CD4-positive, alpha-beta T cell (primary cell): Measurements from ENCODE around the gene AQP9. TPM values are rescaled to one million over a fixed set of nuclear protein-coding genes. Genes with fewer than 3 reads are reported as not detected.

Experiments used
- ATAC-seq: fragments of 200-7000 bp; cut with Tn5 transposase; one replicate; pipeline ENCODE4 v1.10.0; 2022; ENCODE audit warnings: mild to moderate bottlenecking; ENCODE audit not compliant: poor library complexity
- CTCF ChIA-PET: fragments of 350-600 bp; sonication (Branson Sonifier 250); formaldehyde crosslinking; loops from one replicate; lab custom pipeline; 2021; ENCODE audit warnings: antibody characterized with exemption, inconsistent platforms; lab: Charles Lee
- POLR2A ChIA-PET: fragments of 350-600 bp; sonication (Branson Sonifier 250); formaldehyde crosslinking; loops from one replicate; lab custom pipeline; 2021; ENCODE audit warnings: antibody characterized with exemption, inconsistent platforms; lab: Charles Lee
- DNase-seq, 14 experiments: peaks; one replicate each; pipeline ENCODE4 v3.0.0-alpha.2; 2013 to 2020; ENCODE audit warnings: mixed read lengths in 2 of 14
- H3K27ac ChIP-seq, 2 donors: one replicate each; pipeline versions ENCODE4 v1.5.1 to v1.7.0; 2013; ENCODE audit warnings: low read length in 2 of 2, low read depth in 1 of 2, mild to moderate bottlenecking in 1 of 2
- H3K27me3 ChIP-seq, 2 experiments: 1 replicate in 1 of 2; 2 replicates in 1 of 2; pipeline versions ENCODE4 v1.6.1 to v1.7.0; 2013; ENCODE audit warnings: low read length in 2 of 2, control low read depth in 1 of 2, mild to moderate bottlenecking in 1 of 2, moderate library complexity in 1 of 2; ENCODE audit not compliant: insufficient read depth in 2 of 2, control insufficient read depth in 1 of 2
- H3K36me3 ChIP-seq: one replicate; pipeline ENCODE4 v1.6.1; 2013; ENCODE audit warnings: low read length, control low read depth; ENCODE audit not compliant: insufficient read depth
- H3K4me1 ChIP-seq: one replicate; pipeline ENCODE4 v1.6.1; 2013; ENCODE audit warnings: low read length, control low read depth; ENCODE audit not compliant: insufficient read depth
- H3K4me3 ChIP-seq: one replicate; pipeline ENCODE4 v1.5.1; 2013; ENCODE audit warnings: mild to moderate bottlenecking, low read length, moderate library complexity
- H3K9me3 ChIP-seq, 2 experiments: 1 replicate in 1 of 2; 2 replicates in 1 of 2; pipeline versions ENCODE4 v1.6.1 to v1.7.0; 2013; ENCODE audit warnings: low read length in 2 of 2, mild to moderate bottlenecking in 2 of 2, control low read depth in 1 of 2, moderate library complexity in 1 of 2; ENCODE audit not compliant: control insufficient read depth in 1 of 2, insufficient read depth in 1 of 2
- H3K27ac Mint-ChIP-seq: one replicate; pipeline ENCODE4 v1.8.0; 2020; ENCODE audit warnings: mixed read lengths
- H3K27me3 Mint-ChIP-seq: one replicate; pipeline ENCODE4 v1.8.0; 2021; ENCODE audit warnings: mixed read lengths
- H3K36me3 Mint-ChIP-seq: one replicate; pipeline ENCODE4 v1.8.0; 2021; ENCODE audit warnings: low read depth, mixed read lengths
- H3K4me1 Mint-ChIP-seq: one replicate; pipeline ENCODE4 v1.8.0; 2021; ENCODE audit warnings: low read depth, mixed read lengths
- H3K4me3 Mint-ChIP-seq: one replicate; pipeline ENCODE4 v1.8.0; 2020; ENCODE audit warnings: mild to moderate bottlenecking, mixed read lengths
- H3K9me3 Mint-ChIP-seq: one replicate; pipeline ENCODE4 v1.8.0; 2020; ENCODE audit warnings: mixed read lengths
- CTCF ChIP-seq: fragments of 200-600 bp; IDR thresholded peaks from one replicate; pipeline ENCODE4 v1.8.0; 2022; ENCODE audit warnings: antibody characterized with exemption, mild to moderate bottlenecking
- intact Hi-C, 2 experiments: fragments of 100-400 bp; cut with DNase I in 1 of 2; cut with micrococcal nuclease in 1 of 2; formaldehyde crosslinking; loops; one replicate each; pipeline versions ENCODE4 v1.15.1 to v1.9.0; 2023 to 2025; cut with DNase I, micrococcal nuclease
- polyA plus RNA-seq, 2 donors: library from polyadenylated mRNA; unstranded; fragments of 120-200 nt; gene quantifications; one replicate each; pipeline ENCODE4 v1.2.1, GENCODE V29; 2013
- total RNA-seq, 174 experiments: library from RNA in 2 of 174; stranded (reverse) in 2 of 174; gene quantifications; one replicate each; pipeline ENCODE4 v1.2.3 and lab custom pipeline; 2021 to 2026

AQP9 gene
- under 1 TPM; 0.31 to 0.55 TPM for total RNA-seq
- 2.1 TPM for polyA plus RNA-seq (2013, experiment 1 of 2)
- polyA plus RNA-seq (2013, experiment 2 of 2): 2.9 TPM
- total RNA-seq (lab: John Stamatoyannopoulos, UW): 0 to 9.9 (median 0.78) reads per million in 172 experiments

- Mint-ChIP-seq H3K27ac (no peak within 1 kb of the TSS), H3K4me3 (no peak within 1 kb of the TSS), H3K36me3 (no peaks in the 10 kb centered on the region), H3K27me3 (peaks cover 20% of the 10 kb centered on the region), H3K9me3 (no peaks in the 10 kb centered on the region), H3K4me1 (no peaks in the 10 kb centered on the region)
- Histone ChIP-seq H3K9me3 (no peaks in the 10 kb centered on the region), H3K27ac (no peak within 1 kb of the TSS), H3K27me3 (peaks cover 4 to 6% of the 10 kb centered on the region in 2 experiments), H3K4me3 (no peak within 1 kb of the TSS), H3K4me1 (no peaks in the 10 kb centered on the region), H3K36me3 (no peaks in the 10 kb centered on the region)
- no peak for ATAC-seq
- ChIA-PET POLR2A (no interaction called here), CTCF (no interaction called here)
- intact Hi-C loops: no loop called here
- TF ChIP-seq CTCF: no peak
- peak in 2 of 14 experiments; percentile 45 to 58 for DNase-seq
Observed at GRCh38 chr15:58138106-58138505, at the start of gene AQP9. TSS of gene AQP9 (plus strand) at chr15:58138381. CDS start at chr15:58138566, 185 bp downstream.

- no peak overlapping the region for H3K27ac Mint-ChIP-seq
Observed at GRCh38 chr15:58095415-58095814, 42.8 kb upstream of the AQP9 start.

GRCh38 chr15:58096529-58097084, 41.6 kb upstream of the AQP9 start:
- ATAC-seq (no peak), DNase-seq (no peak)
- POLR2A ChIA-PET: no interaction called here
- intact Hi-C loops: no loop called here
- Mint-ChIP-seq H3K27ac (no peak overlapping the region), H3K4me3 (no peak overlapping the region), H3K36me3 (no peaks in the 10 kb centered on the region), H3K4me1 (no peaks in the 10 kb centered on the region), H3K27me3 (peaks cover 23% of the 10 kb centered on the region), H3K9me3 (no peaks in the 10 kb centered on the region)
- Histone ChIP-seq H3K4me1 (no peaks in the 10 kb centered on the region), H3K36me3 (no peaks in the 10 kb centered on the region), H3K27ac (no peak overlapping the region), H3K27me3 (peaks cover 0 to 8% of the 10 kb centered on the region in 2 experiments), H3K9me3 (peaks cover 0 to 4% of the 10 kb centered on the region in 2 experiments), H3K4me3 (no peak overlapping the region)
- TF ChIP-seq CTCF: no peak
- CTCF ChIA-PET: no interaction called here

More at GRCh38 chr15:58095415-58095814, 42.8 kb upstream of the AQP9 start:
- Mint-ChIP-seq H3K4me1 (no peaks in the 10 kb centered on the region), H3K27me3 (peaks cover 12% of the 10 kb centered on the region), H3K4me3 (no peak overlapping the region), H3K36me3 (no peaks in the 10 kb centered on the region), H3K9me3 (no peaks in the 10 kb centered on the region)
- TF ChIP-seq CTCF: no peak
- DNase-seq: no peak
- ChIA-PET CTCF (no interaction called here), POLR2A (no interaction called here)
- ATAC-seq: no peak
- Histone ChIP-seq H3K36me3 (no peaks in the 10 kb centered on the region), H3K27me3 (peaks cover 0 to under 1% of the 10 kb centered on the region in 2 experiments), H3K4me3 (no peak overlapping the region), H3K9me3 (peaks cover 0 to 4% of the 10 kb centered on the region in 2 experiments), H3K4me1 (no peaks in the 10 kb centered on the region), H3K27ac (no peak overlapping the region)
- intact Hi-C loops: no loop called here
